Measurements from ENCODE around the gene ZNF793.

- no peak for TF ChIP-seq POLR2AphosphoS5 (IDR thresholded peaks at IDR 0.05)
- TF ChIP-seq POLR2A (IDR thresholded peaks at IDR 0.05): no peak
Measured at GRCh38 chr19:37505958-37506386, 767 bp upstream of the ZNF793 start.
